Endothelial cell of hepatic sinusoid (primary cell): ENCODE measurements around the gene COL8A2.

Experiments used
- in situ Hi-C: cut with HindIII; loops from 2 replicates; pipeline ENCODE4 v1.10.0; 2017; ENCODE audit warnings: low sequenced_read_pairs

The COL8A2 gene

GRCh38 chr1:36116901-36117300 is 8.1 kb downstream of the COL8A2 start:
- in situ Hi-C loops, result loop anchor here (5.0 kb wide), 2 partner anchors 75 to 165 kb away; no protein-coding TSS in a partner anchor

GRCh38 chr1:36115931-36116330 is 9.1 kb downstream of the COL8A2 start:
- in situ Hi-C loops, result loop anchor here (5.0 kb wide), 2 partner anchors 74 to 166 kb away; no protein-coding TSS in a partner anchor

- in situ Hi-C loops, result loop anchor here (5.0 kb wide), 2 partner anchors 73 to 167 kb away; no protein-coding TSS in a partner anchor
Measured at GRCh38 chr1:36115200-36115669, 9.8 kb downstream of the COL8A2 start.

- in situ Hi-C loops, result no loop called here
Measured at GRCh38 chr1:36114371-36114770, 10.7 kb downstream of the COL8A2 start.

GRCh38 chr1:36112823-36113222 is 12.2 kb downstream of the COL8A2 start:
- in situ Hi-C loops, result no loop called here

GRCh38 chr1:36111151-36111550 is 13.9 kb downstream of the COL8A2 start:
- in situ Hi-C loops, result no loop called here

- in situ Hi-C loops, result no loop called here
Measured at GRCh38 chr1:36109041-36109679, 15.9 kb downstream of the COL8A2 start.

GRCh38 chr1:36108314-36108713 is 16.7 kb downstream of the COL8A2 start:
- in situ Hi-C loops, result no loop called here

GRCh38 chr1:36107394-36107793 is 17.6 kb downstream of the COL8A2 start:
- in situ Hi-C loops, result no loop called here

- in situ Hi-C loops, result no loop called here
Measured at GRCh38 chr1:36106269-36106668, 18.8 kb downstream of the COL8A2 start.

- in situ Hi-C loops, result no loop called here
Measured at GRCh38 chr1:36101546-36101945, 23.5 kb downstream of the COL8A2 start.

GRCh38 chr1:36100376-36100775 is 24.6 kb downstream of the COL8A2 start:
- in situ Hi-C loops, result no loop called here

GRCh38 chr1:36099681-36100341 is 25.2 kb downstream of the COL8A2 start:
- in situ Hi-C loops, result no loop called here

- in situ Hi-C loops, result no loop called here
Measured at GRCh38 chr1:36098650-36099365, 26.2 kb downstream of the COL8A2 start.

- in situ Hi-C loops, result no loop called here
Measured at GRCh38 chr1:36097693-36098585, 27.1 kb downstream of the COL8A2 start.

GRCh38 chr1:36096500-36097432 is 28.3 kb downstream of the COL8A2 start:
- in situ Hi-C loops, result no loop called here

- in situ Hi-C loops, result no loop called here
Measured at GRCh38 chr1:36095760-36096405, 29.1 kb downstream of the COL8A2 start.

- in situ Hi-C loops, result no loop called here
Measured at GRCh38 chr1:36094621-36095061, 30.4 kb downstream of the COL8A2 start.

GRCh38 chr1:36093929-36094328 is 31.1 kb downstream of the COL8A2 start:
- in situ Hi-C loops, result no loop called here
